HG03095 (cell line): ENCODE measurements around the gene SNX9.
A peak's percentile ranks its signal among the peaks of the same experiment; 100 is the strongest.
"Not testable (repeated sequence)": the region's sequence is repeated elsewhere in the genome, so short reads cannot be mapped to it uniquely, and the experiment has no call there.

Experiments used
- ATAC-seq: cut with Tn5 transposase; IDR thresholded peaks from one replicate; pipeline ENCODE4 v1.9.1; 2021; ENCODE audit warnings: moderate library complexity; ENCODE audit not compliant: unreplicated experiment

SNX9 gene

GRCh38 chr6:157823001-157823527 lies at the start of gene SNX9:
SNX9 (plus strand) TSS chr6:157823246; CDS start chr6:157823435, 189 bp downstream.
- ATAC-seq = peak; percentile 77

GRCh38 chr6:157773248-157773773 lies 49.7 kb upstream of the SNX9 start:
- ATAC-seq = no peak

- no peak for ATAC-seq
Observed at GRCh38 chr6:157774153-157775135, 48.6 kb upstream of the SNX9 start.

GRCh38 chr6:157775376-157775775 lies 47.7 kb upstream of the SNX9 start:
- ATAC-seq = no peak

GRCh38 chr6:157777344-157777743 lies 45.7 kb upstream of the SNX9 start:
- ATAC-seq = no peak

GRCh38 chr6:157778719-157779118 lies 44.3 kb upstream of the SNX9 start:
- no peak for ATAC-seq

- no peak for ATAC-seq
Observed at GRCh38 chr6:157779705-157780604, 43.1 kb upstream of the SNX9 start.

- ATAC-seq = no peak
Observed at GRCh38 chr6:157785636-157786035, 37.4 kb upstream of the SNX9 start.

- no peak for ATAC-seq
Observed at GRCh38 chr6:157786221-157786620, 36.8 kb upstream of the SNX9 start.

GRCh38 chr6:157787080-157787479 lies 36.0 kb upstream of the SNX9 start:
- no peak for ATAC-seq

GRCh38 chr6:157788180-157788579 lies 34.9 kb upstream of the SNX9 start:
- ATAC-seq = no peak

- ATAC-seq = no peak
Observed at GRCh38 chr6:157789297-157789696, 33.7 kb upstream of the SNX9 start.

- ATAC-seq = no peak
Observed at GRCh38 chr6:157789861-157790260, 33.2 kb upstream of the SNX9 start.

- ATAC-seq = no peak
Observed at GRCh38 chr6:157790548-157791160, 32.4 kb upstream of the SNX9 start.

GRCh38 chr6:157791450-157791849 lies 31.6 kb upstream of the SNX9 start:
- ATAC-seq = no peak

- ATAC-seq = no peak
Observed at GRCh38 chr6:157792671-157793070, 30.4 kb upstream of the SNX9 start.

GRCh38 chr6:157794012-157794411 lies 29.0 kb upstream of the SNX9 start:
- not testable (repeated sequence) for ATAC-seq

- no peak for ATAC-seq
Observed at GRCh38 chr6:157795841-157796240, 27.2 kb upstream of the SNX9 start.

GRCh38 chr6:157798851-157799250 lies 24.2 kb upstream of the SNX9 start:
- ATAC-seq = no peak

- ATAC-seq = not testable (repeated sequence)
Observed at GRCh38 chr6:157799561-157799960, 23.5 kb upstream of the SNX9 start.
